PC-3 (cell line): ENCODE data around the gene CYTH2.

ENCODE experiments used
- EZH2 ChIP-seq: fragments of 300-600 bp; sonication (generic); IDR thresholded peaks from one replicate; pipeline ENCODE4 v1.6.1; 2017; ENCODE audit warnings: antibody characterized with exemption, mild to moderate bottlenecking, low read length; ENCODE audit not compliant: unreplicated experiment
- EZH2phosphoT487 ChIP-seq: fragments of 300-600 bp; sonication (generic); IDR thresholded peaks from 2 replicates; pipeline ENCODE4 v1.6.1; 2018; ENCODE audit warnings: mild to moderate bottlenecking, antibody characterized with exemption, low read length, borderline replicate concordance
- TF ChIP-seq, protein P1 (sequence below): fragments of 300-600 bp; sonication (generic); conservative IDR thresholded peaks from 2 replicates; pipeline ENCODE4 v1.5.1; 2017; ENCODE audit warnings: antibody characterized with exemption, low read depth, mild to moderate bottlenecking, low read length

DNA sequence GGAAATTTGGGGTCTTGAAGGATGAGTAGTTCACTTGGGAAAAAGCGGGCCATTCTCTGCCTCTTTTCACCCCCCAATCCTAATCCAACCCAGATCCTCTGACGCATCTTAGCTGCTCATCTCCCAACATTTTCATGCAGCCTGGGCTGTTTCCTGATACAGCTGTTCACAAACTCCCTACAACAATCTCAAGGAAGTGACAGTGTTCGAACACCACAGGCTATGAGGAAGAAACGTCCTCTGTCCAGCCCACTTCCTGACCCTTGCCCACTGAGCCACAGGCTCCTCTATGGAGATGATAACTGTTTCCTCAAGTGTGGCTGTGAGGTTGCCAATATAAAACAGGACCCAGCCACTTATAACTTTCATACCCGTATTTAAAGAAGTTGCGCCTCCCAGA is 26.2 kb downstream of the CYTH2 start:
- TF ChIP-seq, protein P1, sequence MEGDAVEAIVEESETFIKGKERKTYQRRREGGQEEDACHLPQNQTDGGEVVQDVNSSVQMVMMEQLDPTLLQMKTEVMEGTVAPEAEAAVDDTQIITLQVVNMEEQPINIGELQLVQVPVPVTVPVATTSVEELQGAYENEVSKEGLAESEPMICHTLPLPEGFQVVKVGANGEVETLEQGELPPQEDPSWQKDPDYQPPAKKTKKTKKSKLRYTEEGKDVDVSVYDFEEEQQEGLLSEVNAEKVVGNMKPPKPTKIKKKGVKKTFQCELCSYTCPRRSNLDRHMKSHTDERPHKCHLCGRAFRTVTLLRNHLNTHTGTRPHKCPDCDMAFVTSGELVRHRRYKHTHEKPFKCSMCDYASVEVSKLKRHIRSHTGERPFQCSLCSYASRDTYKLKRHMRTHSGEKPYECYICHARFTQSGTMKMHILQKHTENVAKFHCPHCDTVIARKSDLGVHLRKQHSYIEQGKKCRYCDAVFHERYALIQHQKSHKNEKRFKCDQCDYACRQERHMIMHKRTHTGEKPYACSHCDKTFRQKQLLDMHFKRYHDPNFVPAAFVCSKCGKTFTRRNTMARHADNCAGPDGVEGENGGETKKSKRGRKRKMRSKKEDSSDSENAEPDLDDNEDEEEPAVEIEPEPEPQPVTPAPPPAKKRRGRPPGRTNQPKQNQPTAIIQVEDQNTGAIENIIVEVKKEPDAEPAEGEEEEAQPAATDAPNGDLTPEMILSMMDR: no peak
- TF ChIP-seq EZH2 (no peak), EZH2phosphoT487 (no peak)
